Parathyroid adenoma (tissue), 2 donors: ENCODE measurements around the gene EXD3.

ENCODE experiments used
- H2AFZ ChIP-seq: fragments of 300-600 bp; sonication (generic); one replicate; pipeline ENCODE4 v1.7.0; 2017; ENCODE audit warnings: antibody characterized with exemption, mild to moderate bottlenecking
- H3K27ac ChIP-seq: fragments of 300-600 bp; sonication (generic); one replicate; pipeline ENCODE4 v1.7.0; 2017
- H3K27me3 ChIP-seq: fragments of 300-600 bp; sonication (generic); one replicate; pipeline ENCODE4 v1.7.0; 2017; ENCODE audit warnings: low read length; ENCODE audit not compliant: control insufficient read depth, insufficient read depth
- H3K36me3 ChIP-seq: fragments of 300-600 bp; sonication (generic); one replicate; pipeline ENCODE4 v1.7.0; 2017; ENCODE audit warnings: low read length; ENCODE audit not compliant: control insufficient read depth, insufficient read depth
- H3K4me1 ChIP-seq: fragments of 300-600 bp; sonication (generic); one replicate; pipeline ENCODE4 v1.7.0; 2017; ENCODE audit warnings: control low read depth
- H3K4me2 ChIP-seq: fragments of 300-600 bp; sonication (generic); one replicate; pipeline ENCODE4 v1.7.0; 2017; ENCODE audit warnings: low read length
- H3K4me3 ChIP-seq: fragments of 300-600 bp; sonication (generic); one replicate; pipeline ENCODE4 v1.7.0; 2017; ENCODE audit warnings: low read depth, low read length
- H3K79me2 ChIP-seq: fragments of 300-600 bp; sonication (generic); one replicate; pipeline ENCODE4 v1.7.0; 2017; ENCODE audit warnings: control low read depth
- H3K9ac ChIP-seq: fragments of 300-600 bp; sonication (generic); one replicate; pipeline ENCODE4 v1.7.0; 2017; ENCODE audit warnings: mild to moderate bottlenecking
- H3K9me3 ChIP-seq: fragments of 300-600 bp; sonication (generic); one replicate; pipeline ENCODE4 v1.7.0; 2017; ENCODE audit warnings: low read length; ENCODE audit not compliant: control insufficient read depth
- TF ChIP-seq, protein P1 (sequence below): fragments of 300-600 bp; sonication (generic); IDR thresholded peaks from one replicate; pipeline ENCODE4 v1.7.0; 2017; ENCODE audit warnings: antibody characterized with exemption, mild to moderate bottlenecking
- donor health status: primary hyperparathyroidism.

The EXD3 gene

DNA sequence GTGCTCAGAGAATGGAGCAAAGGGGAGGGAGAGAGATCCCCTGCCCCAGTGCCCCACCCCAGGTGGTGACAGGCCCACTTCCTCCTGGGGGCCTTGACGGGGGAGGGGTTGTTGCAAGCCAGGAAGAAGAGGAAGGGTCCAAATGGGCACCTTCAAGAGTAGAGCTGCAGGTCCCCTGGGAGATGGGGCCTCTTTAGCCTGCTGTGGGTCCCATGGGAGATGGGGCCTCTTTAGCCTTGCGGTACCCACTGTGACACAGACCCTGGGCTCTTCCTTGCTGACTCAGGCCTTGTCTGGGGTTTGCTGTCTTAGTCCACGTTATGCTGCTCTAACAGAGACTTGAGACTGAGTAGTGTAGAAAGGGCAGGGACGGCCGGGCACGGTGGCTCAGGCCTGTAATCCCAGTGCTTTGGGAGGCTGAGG is 155.0 kb downstream of the EXD3 start:
- no peak overlapping the region for H3K9ac ChIP-seq
- H3K79me2 ChIP-seq, result no peaks in the 10 kb centered on the region
- TF ChIP-seq, protein P1, sequence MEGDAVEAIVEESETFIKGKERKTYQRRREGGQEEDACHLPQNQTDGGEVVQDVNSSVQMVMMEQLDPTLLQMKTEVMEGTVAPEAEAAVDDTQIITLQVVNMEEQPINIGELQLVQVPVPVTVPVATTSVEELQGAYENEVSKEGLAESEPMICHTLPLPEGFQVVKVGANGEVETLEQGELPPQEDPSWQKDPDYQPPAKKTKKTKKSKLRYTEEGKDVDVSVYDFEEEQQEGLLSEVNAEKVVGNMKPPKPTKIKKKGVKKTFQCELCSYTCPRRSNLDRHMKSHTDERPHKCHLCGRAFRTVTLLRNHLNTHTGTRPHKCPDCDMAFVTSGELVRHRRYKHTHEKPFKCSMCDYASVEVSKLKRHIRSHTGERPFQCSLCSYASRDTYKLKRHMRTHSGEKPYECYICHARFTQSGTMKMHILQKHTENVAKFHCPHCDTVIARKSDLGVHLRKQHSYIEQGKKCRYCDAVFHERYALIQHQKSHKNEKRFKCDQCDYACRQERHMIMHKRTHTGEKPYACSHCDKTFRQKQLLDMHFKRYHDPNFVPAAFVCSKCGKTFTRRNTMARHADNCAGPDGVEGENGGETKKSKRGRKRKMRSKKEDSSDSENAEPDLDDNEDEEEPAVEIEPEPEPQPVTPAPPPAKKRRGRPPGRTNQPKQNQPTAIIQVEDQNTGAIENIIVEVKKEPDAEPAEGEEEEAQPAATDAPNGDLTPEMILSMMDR, result no peak
- H3K9me3 ChIP-seq, result no peaks in the 10 kb centered on the region
- H3K27me3 ChIP-seq, result no peaks in the 10 kb centered on the region
- H2AFZ ChIP-seq, result no peak overlapping the region
- H3K4me3 ChIP-seq, result no peak overlapping the region
- no peak overlapping the region for H3K27ac ChIP-seq
- H3K4me2 ChIP-seq, result no peak overlapping the region
- H3K36me3 ChIP-seq, result no peaks in the 10 kb centered on the region
- H3K4me1 ChIP-seq, result peaks cover 4% of the 10 kb centered on the region

DNA sequence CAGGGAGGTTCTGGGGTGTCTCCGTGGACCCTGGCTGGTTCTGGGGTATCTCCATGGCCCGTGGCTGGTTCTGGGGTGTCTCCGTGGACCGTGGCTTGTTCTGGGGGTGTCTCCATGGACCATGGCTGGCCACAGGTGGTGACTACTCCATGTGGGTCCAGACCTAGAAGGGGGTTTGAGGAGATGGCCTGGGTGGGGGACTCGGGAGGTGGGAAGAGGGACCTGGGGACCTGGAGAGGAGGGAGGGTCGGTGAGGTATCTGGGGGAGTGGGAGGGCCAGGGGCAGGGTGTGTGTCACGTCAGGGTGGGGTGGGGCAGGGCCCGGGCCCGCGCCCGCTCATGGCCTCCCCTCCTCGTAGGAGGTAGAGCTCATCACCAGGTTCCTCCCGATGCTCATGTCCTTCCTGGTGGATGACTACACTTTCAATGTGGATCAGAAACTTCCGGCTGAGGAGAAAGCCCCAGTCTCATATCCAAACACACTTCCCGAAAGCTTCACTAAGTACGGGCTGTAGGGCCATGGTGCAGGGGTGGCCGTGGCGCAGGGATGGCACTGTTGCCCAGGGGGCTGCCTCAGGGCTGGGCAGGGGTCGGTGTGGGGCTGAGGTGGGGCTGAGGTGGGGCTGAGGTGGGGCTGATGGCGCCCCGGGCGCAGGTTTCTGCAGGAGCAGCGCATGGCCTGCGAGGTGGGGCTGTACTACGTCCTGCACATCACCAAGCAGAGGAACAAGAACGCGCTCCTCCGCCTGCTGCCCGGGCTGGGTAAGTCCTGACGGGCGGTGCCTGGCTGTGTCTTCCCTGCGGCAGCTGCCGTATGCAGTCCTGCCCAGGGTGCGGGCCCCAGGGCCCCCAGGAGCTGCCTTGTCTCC is 156.1 kb downstream of the EXD3 start:
- Histone ChIP-seq H3K4me3 (no peak overlapping the region), H2AFZ (no peak overlapping the region), H3K36me3 (no peaks in the 10 kb centered on the region), H3K9ac (no peak overlapping the region), H3K27me3 (no peaks in the 10 kb centered on the region), H3K27ac (no peak overlapping the region), H3K9me3 (no peaks in the 10 kb centered on the region), H3K4me2 (no peak overlapping the region), H3K4me1 (peaks cover 4% of the 10 kb centered on the region), H3K79me2 (no peaks in the 10 kb centered on the region)
- TF ChIP-seq, protein P1, result no peak

DNA sequence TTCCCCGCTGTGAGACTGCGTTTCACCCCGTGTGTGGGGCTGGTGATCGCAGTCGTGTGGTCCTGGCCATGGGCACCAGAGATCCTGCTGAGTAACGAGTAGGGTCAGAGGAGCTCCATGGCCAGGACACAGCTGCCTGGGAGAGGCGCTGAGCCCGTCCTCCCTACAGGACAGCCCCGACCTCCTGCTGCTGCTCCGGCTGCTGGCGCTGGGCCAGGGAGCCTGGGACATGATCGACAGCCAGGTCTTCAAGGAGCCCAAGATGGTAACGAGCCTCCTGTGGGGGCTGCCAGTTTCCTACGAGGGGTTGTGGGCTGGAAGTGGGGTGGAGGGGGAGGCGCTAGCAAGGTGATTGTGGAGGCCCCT is 156.8 kb downstream of the EXD3 start:
- Histone ChIP-seq H3K9me3 (no peaks in the 10 kb centered on the region), H3K4me3 (no peak overlapping the region), H3K36me3 (no peaks in the 10 kb centered on the region), H3K9ac (no peak overlapping the region), H3K27me3 (no peaks in the 10 kb centered on the region), H2AFZ (no peak overlapping the region), H3K4me1 (peaks cover 4% of the 10 kb centered on the region), H3K4me2 (no peak overlapping the region), H3K79me2 (no peaks in the 10 kb centered on the region), H3K27ac (no peak overlapping the region)
- TF ChIP-seq, protein P1, result no peak

DNA sequence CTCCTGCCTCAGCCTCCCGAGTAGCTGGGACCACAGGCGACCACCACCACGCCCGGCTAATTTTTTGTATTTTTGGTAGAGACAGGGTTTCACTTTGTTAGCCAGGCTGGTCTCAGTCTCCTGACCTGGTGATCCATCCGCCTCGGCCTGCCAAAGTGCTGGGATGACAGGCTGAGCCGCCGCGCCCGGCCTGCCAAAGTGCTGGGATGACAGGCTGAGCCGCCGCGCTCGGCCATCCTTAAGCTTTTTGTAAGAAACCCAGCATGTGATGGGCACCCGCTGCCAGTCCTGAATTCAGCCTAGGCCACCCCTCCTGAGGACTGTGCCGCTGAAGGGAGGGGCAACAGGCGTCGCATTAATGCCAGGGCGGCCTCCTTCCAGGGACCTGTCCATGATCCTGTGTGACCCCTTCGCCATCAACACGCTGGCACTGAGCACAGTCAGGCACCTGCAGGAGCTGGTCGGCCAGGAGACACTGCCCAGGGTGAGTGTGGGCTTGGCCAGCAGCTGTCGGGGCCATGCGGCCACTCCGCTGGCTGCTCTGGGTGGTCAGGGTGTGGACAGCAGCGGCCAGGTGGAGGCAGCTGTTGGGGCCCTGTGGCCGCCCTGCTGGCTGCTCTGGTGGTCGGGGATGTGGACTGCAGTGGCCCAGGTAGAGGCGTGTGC is 157.3 kb downstream of the EXD3 start:
- no peak overlapping the region for H3K4me3 ChIP-seq
- H2AFZ ChIP-seq, result no peak overlapping the region
- H3K27ac ChIP-seq, result no peak overlapping the region
- H3K9ac ChIP-seq, result no peak overlapping the region
- TF ChIP-seq, protein P1, result no peak
- H3K4me2 ChIP-seq, result no peak overlapping the region
- H3K4me1 ChIP-seq, result peaks cover 4% of the 10 kb centered on the region
- H3K36me3 ChIP-seq, result no peaks in the 10 kb centered on the region
- H3K79me2 ChIP-seq, result no peaks in the 10 kb centered on the region
- no peaks in the 10 kb centered on the region for H3K9me3 ChIP-seq
- H3K27me3 ChIP-seq, result no peaks in the 10 kb centered on the region
